WTC11 (cell line): Measurements from ENCODE around the gene KCTD21.

Experiments
- ESRRA ChIP-seq: sonication (generic); formaldehyde crosslinking; IDR thresholded peaks from 2 replicates; pipeline ENCODE4 v1.8.1; 2022; ENCODE audit warnings: mild to moderate bottlenecking, missing genetic modification reagents, borderline replicate concordance
- GABPB1 ChIP-seq: sonication (generic); formaldehyde crosslinking; IDR thresholded peaks from 2 replicates; pipeline ENCODE4 v1.8.1; 2023; ENCODE audit warnings: mild to moderate bottlenecking, missing genetic modification reagents
- RORB ChIP-seq: fragments of 250-450 bp; sonication (Bioruptor Pico); IDR thresholded peaks from 2 replicates; pipeline ENCODE4 v1.9.0; 2021; ENCODE audit warnings: mild to moderate bottlenecking
- SMAD3 ChIP-seq: sonication (generic); formaldehyde crosslinking; IDR thresholded peaks from 2 replicates; pipeline ENCODE4 v1.8.0; 2022; ENCODE audit warnings: missing genetic modification reagents, mild to moderate bottlenecking, borderline replicate concordance
- SP1 ChIP-seq: sonication (generic); formaldehyde crosslinking; conservative IDR thresholded peaks from 2 replicates; pipeline ENCODE4 v1.8.1; 2022; ENCODE audit warnings: missing genetic modification reagents
- TEAD4 ChIP-seq: sonication (generic); formaldehyde crosslinking; IDR thresholded peaks from 2 replicates; pipeline ENCODE4 v1.8.0; 2022; ENCODE audit warnings: mild to moderate bottlenecking, missing genetic modification reagents
- TF ChIP-seq, protein P1 (sequence below): sonication (generic); formaldehyde crosslinking; IDR thresholded peaks from 2 replicates; pipeline ENCODE4 v1.8.1; 2022; ENCODE audit warnings: low read depth, mild to moderate bottlenecking, moderate library complexity, missing genetic modification reagents, borderline replicate concordance
- TF ChIP-seq, protein P2 (sequence below): fragments of 200-600 bp; IDR thresholded peaks from 2 replicates; pipeline ENCODE4 v1.8.0; 2022; ENCODE audit warnings: antibody characterized with exemption
- TF ChIP-seq, protein P3 (sequence below): sonication (generic); formaldehyde crosslinking; IDR thresholded peaks from 2 replicates; pipeline ENCODE4 v1.8.0; 2022; ENCODE audit warnings: mild to moderate bottlenecking, missing genetic modification reagents

DNA sequence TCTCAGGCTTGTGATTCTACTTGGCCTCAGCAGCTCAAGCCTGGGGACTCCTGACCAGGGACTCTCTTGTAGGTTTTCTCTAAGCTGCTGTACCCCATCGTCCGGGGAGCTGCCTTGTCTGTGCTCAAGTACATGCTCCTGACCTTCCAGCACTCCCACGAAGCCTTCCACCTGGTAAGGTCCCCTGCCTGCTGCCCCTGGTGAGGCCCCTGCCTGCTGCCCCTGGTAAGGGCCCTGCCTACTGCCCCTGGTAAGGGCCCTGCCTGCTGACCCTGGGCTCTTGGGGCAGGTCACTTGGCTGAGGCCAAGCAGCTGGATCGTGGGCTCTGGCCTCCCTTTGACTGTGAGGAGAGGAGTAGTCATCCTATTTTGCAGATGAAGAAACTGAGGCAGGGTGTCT is 11.6 kb upstream of the KCTD21 start:
- TF ChIP-seq TEAD4 (CRISPR knock-in tag) (no peak), GABPB1 (CRISPR knock-in tag) (no peak), ESRRA (no peak), RORB (CRISPR knock-in tag) (no peak), SP1 (no peak), SMAD3 (CRISPR knock-in tag) (no peak)
- TF ChIP-seq, protein P1, sequence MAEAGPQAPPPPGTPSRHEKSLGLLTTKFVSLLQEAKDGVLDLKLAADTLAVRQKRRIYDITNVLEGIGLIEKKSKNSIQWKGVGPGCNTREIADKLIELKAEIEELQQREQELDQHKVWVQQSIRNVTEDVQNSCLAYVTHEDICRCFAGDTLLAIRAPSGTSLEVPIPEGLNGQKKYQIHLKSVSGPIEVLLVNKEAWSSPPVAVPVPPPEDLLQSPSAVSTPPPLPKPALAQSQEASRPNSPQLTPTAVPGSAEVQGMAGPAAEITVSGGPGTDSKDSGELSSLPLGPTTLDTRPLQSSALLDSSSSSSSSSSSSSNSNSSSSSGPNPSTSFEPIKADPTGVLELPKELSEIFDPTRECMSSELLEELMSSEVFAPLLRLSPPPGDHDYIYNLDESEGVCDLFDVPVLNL (CRISPR knock-in tag) = no peak
- TF ChIP-seq, protein P2, sequence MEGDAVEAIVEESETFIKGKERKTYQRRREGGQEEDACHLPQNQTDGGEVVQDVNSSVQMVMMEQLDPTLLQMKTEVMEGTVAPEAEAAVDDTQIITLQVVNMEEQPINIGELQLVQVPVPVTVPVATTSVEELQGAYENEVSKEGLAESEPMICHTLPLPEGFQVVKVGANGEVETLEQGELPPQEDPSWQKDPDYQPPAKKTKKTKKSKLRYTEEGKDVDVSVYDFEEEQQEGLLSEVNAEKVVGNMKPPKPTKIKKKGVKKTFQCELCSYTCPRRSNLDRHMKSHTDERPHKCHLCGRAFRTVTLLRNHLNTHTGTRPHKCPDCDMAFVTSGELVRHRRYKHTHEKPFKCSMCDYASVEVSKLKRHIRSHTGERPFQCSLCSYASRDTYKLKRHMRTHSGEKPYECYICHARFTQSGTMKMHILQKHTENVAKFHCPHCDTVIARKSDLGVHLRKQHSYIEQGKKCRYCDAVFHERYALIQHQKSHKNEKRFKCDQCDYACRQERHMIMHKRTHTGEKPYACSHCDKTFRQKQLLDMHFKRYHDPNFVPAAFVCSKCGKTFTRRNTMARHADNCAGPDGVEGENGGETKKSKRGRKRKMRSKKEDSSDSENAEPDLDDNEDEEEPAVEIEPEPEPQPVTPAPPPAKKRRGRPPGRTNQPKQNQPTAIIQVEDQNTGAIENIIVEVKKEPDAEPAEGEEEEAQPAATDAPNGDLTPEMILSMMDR = no peak
- TF ChIP-seq, protein P3, sequence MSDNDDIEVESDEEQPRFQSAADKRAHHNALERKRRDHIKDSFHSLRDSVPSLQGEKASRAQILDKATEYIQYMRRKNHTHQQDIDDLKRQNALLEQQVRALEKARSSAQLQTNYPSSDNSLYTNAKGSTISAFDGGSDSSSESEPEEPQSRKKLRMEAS = no peak
